OCI-LY7 (cell line): ENCODE results near the gene CNGA4.

Experiments used
- CTCF ChIP-seq: fragments of 200-600 bp; sonication (generic); conservative IDR thresholded peaks from 2 replicates; pipeline ENCODE4 v1.5.1; 2014; ENCODE audit warnings: mild to moderate bottlenecking, antibody characterized with exemption, low read length, moderate library complexity, mixed read lengths
- EZH2phosphoT487 ChIP-seq: fragments of 200-600 bp; sonication (generic); IDR thresholded peaks from 2 replicates; pipeline ENCODE4 v1.6.1; 2018; ENCODE audit warnings: low read depth, borderline replicate concordance, mild to moderate bottlenecking, mixed run types, antibody characterized with exemption, low read length, moderate library complexity, mixed read lengths

- TF ChIP-seq CTCF = no peak
- no peak for TF ChIP-seq EZH2phosphoT487
Observed at GRCh38 chr11:6203327-6203726, 35.6 kb upstream of the CNGA4 start.
